HCT116 (cell line): ENCODE results near the gene PYY. TPM values are rescaled to one million over a fixed set of nuclear protein-coding genes. Genes with fewer than 3 reads are reported as not detected.

Source experiments
- ATAC-seq: fragments of 200-7000 bp; cut with Tn5 transposase; 2 replicates; pipeline ENCODE4 v1.9.1; 2020; ENCODE audit warnings: mild to moderate bottlenecking, moderate library complexity
- BruUV-seq: library from RNA; stranded (reverse); fragments of 400-500 nt; replicated peaks from 2 replicates; lab custom pipeline; 2021; lab: Mats Ljungman, UMichigan
- CTCF ChIA-PET: fragments of 300-600 bp; sonication (Branson Sonifier 250); formaldehyde crosslinking; loops from one replicate; lab custom pipeline; 2021; ENCODE audit warnings: antibody characterized with exemption; lab: Charles Lee
- POLR2A ChIA-PET: fragments of 300-600, 350-600 bp; sonication (Branson Sonifier 250); formaldehyde crosslinking; loops from one replicate; lab custom pipeline; 2021; ENCODE audit warnings: antibody characterized with exemption; lab: Charles Lee
- RAD21 ChIA-PET, 2 experiments: fragments of 300-600 bp; sonication (Branson Sonifier 250); formaldehyde crosslinking; loops; one replicate each; lab custom pipeline; 2023; ENCODE audit warnings: low total read pairs in 2 of 2; ENCODE audit not compliant: uncharacterized antibody in 2 of 2, unreplicated experiment in 2 of 2, low non-redundant PET in 1 of 2; lab: Charles Lee
- DNase-seq: peaks from one replicate; pipeline ENCODE4 v3.0.0-alpha.2; 2010; ENCODE audit warnings: low read depth, low spot score
- H2AFZ ChIP-seq: fragments of 200-600 bp; shearing (Covaris generic), sonication (generic); 2 replicates; pipeline ENCODE4 v1.6.1; 2017; ENCODE audit warnings: low read depth, mixed run types, mixed read lengths, antibody characterized with exemption, low read length; ENCODE audit not compliant: poor library complexity, severe bottlenecking
- H3K27ac ChIP-seq: 2 replicates; pipeline ENCODE4 v1.5.1; 2012; ENCODE audit warnings: low read depth, low read length
- H3K27me3 ChIP-seq: fragments of 200-600 bp; sonication (generic); 2 replicates; pipeline ENCODE4 v1.6.1; 2016; ENCODE audit warnings: mixed run types, low read length, mixed read lengths; ENCODE audit not compliant: insufficient read depth
- H3K36me3 ChIP-seq, 2 experiments: fragments of 200-500 bp in 1 of 2; fragments of 200-600 bp in 1 of 2; sonication (Bioruptor generic) in 1 of 2; sonication (generic) in 1 of 2; 2 replicates each; pipeline versions ENCODE4 v1.5.1 to v1.6.1; 2014 to 2016; ENCODE audit warnings: low read length in 2 of 2, inconsistent platforms in 1 of 2, mixed read lengths in 1 of 2, mixed run types in 1 of 2; ENCODE audit not compliant: insufficient read depth in 2 of 2, control insufficient read depth in 1 of 2
- H3K4me1 ChIP-seq, 2 experiments: fragments of 200-600 bp in 1 of 2; sonication (generic) in 1 of 2; 2 replicates each; pipeline versions ENCODE4 v1.5.1 to v1.6.1; 2012 to 2017; ENCODE audit warnings: low read length in 2 of 2, inconsistent platforms in 1 of 2, mild to moderate bottlenecking in 1 of 2, mixed read lengths in 1 of 2, mixed run types in 1 of 2, moderate library complexity in 1 of 2; ENCODE audit not compliant: insufficient read depth in 2 of 2, control insufficient read depth in 1 of 2
- H3K4me2 ChIP-seq: fragments of 200-600 bp; sonication (generic); 2 replicates; pipeline ENCODE4 v1.6.1; 2017; ENCODE audit warnings: mixed run types, low read length, mixed read lengths
- H3K4me3 ChIP-seq, 2 experiments: fragments of 200-600 bp in 1 of 2; sonication (generic) in 1 of 2; replicated peaks in 1 of 2; 2 replicates each; pipeline ENCODE4 v1.5.1; 2011 to 2016; ENCODE audit warnings: low read length in 2 of 2, control low read depth in 1 of 2, low read depth in 1 of 2, mild to moderate bottlenecking in 1 of 2, mixed read lengths in 1 of 2, mixed run types in 1 of 2
- H3K79me2 ChIP-seq: fragments of 200-600 bp; sonication (generic); 2 replicates; pipeline ENCODE4 v1.6.1; 2017; ENCODE audit warnings: mild to moderate bottlenecking, mixed run types, low read length, moderate library complexity, mixed read lengths; ENCODE audit not compliant: insufficient read depth
- H3K9ac ChIP-seq: fragments of 200-600 bp; sonication (generic); 2 replicates; pipeline ENCODE4 v1.6.1; 2016; ENCODE audit warnings: low read length, mixed read lengths
- H3K9me2 ChIP-seq: fragments of 200-600 bp; sonication (generic), shearing (Covaris generic); 2 replicates; pipeline ENCODE4 v1.6.1; 2017; ENCODE audit warnings: mixed run types, mild to moderate bottlenecking, moderate library complexity; ENCODE audit not compliant: insufficient read depth
- H3K9me3 ChIP-seq, 2 experiments: fragments of 200-500 bp in 1 of 2; fragments of 200-600 bp in 1 of 2; sonication (Bioruptor generic) in 1 of 2; sonication (generic) in 1 of 2; 2 replicates each; pipeline ENCODE4 v1.6.1; 2014 to 2017; ENCODE audit warnings: low read length in 2 of 2, mixed read lengths in 2 of 2, inconsistent platforms in 1 of 2, low read depth in 1 of 2, mild to moderate bottlenecking in 1 of 2, mixed run types in 1 of 2, moderate library complexity in 1 of 2; ENCODE audit not compliant: control insufficient read depth in 1 of 2, insufficient read depth in 1 of 2
- H4K20me1 ChIP-seq: fragments of 200-600 bp; sonication (generic), shearing (Covaris generic); 2 replicates; pipeline ENCODE4 v1.6.1; 2017; ENCODE audit warnings: mixed run types, mild to moderate bottlenecking, moderate library complexity; ENCODE audit not compliant: insufficient read depth
- ATF3 ChIP-seq: IDR thresholded peaks from 2 replicates; pipeline ENCODE4 v1.6.1; 2012
- CBX3 ChIP-seq: IDR thresholded peaks from 2 replicates; pipeline ENCODE4 v1.6.1; 2012; ENCODE audit warnings: low read depth
- CEBPB ChIP-seq: IDR thresholded peaks from 2 replicates; pipeline ENCODE4 v1.6.1; 2012; ENCODE audit warnings: low read depth
- EGR1 ChIP-seq: IDR thresholded peaks from 2 replicates; pipeline ENCODE4 v1.6.1; 2012; ENCODE audit warnings: low read depth
- ELF1 ChIP-seq: IDR thresholded peaks from 2 replicates; pipeline ENCODE4 v1.6.1; 2012; ENCODE audit warnings: low read depth, borderline replicate concordance
- EZH2 ChIP-seq: fragments of 200-600 bp; sonication (generic); IDR thresholded peaks from 2 replicates; pipeline ENCODE4 v1.6.1; 2017; ENCODE audit warnings: antibody characterized with exemption, mixed run types
- EZH2phosphoT487 ChIP-seq: fragments of 200-600 bp; IDR thresholded peaks from 2 replicates; pipeline ENCODE4 v1.6.1; 2018; ENCODE audit warnings: antibody characterized with exemption, borderline replicate concordance
- FOSL1 ChIP-seq: IDR thresholded peaks from 2 replicates; pipeline ENCODE4 v1.6.1; 2012; ENCODE audit warnings: low read depth
- POLR2A ChIP-seq: IDR thresholded peaks from 2 replicates; pipeline ENCODE4 v1.7.0; 2011; ENCODE audit warnings: borderline replicate concordance; ENCODE audit not compliant: insufficient read depth, insufficient read length; ENCODE audit errors: extremely low read depth
- POLR2AphosphoS5 ChIP-seq: IDR thresholded peaks from 2 replicates; pipeline ENCODE4 v1.6.1; 2011; ENCODE audit warnings: mild to moderate bottlenecking, low read depth, low read length, moderate library complexity
- RAD21 ChIP-seq: IDR thresholded peaks from 2 replicates; pipeline ENCODE4 v1.6.1; 2012; ENCODE audit warnings: low read depth, mild to moderate bottlenecking
- REST ChIP-seq: IDR thresholded peaks from 2 replicates; pipeline ENCODE4 v1.6.1; 2012; ENCODE audit warnings: low read depth
- SIN3A ChIP-seq: IDR thresholded peaks from 2 replicates; pipeline ENCODE4 v1.6.1; 2012; ENCODE audit warnings: low read depth
- SP1 ChIP-seq: IDR thresholded peaks from 2 replicates; pipeline ENCODE4 v1.6.1; 2012; ENCODE audit warnings: low read depth
- SRF ChIP-seq: IDR thresholded peaks from 2 replicates; pipeline ENCODE4 v1.6.1; 2012; ENCODE audit warnings: low read depth
- TCF7L2 ChIP-seq: IDR thresholded peaks from 2 replicates; pipeline ENCODE4 v1.7.0; 2011; ENCODE audit warnings: borderline replicate concordance, inconsistent platforms; ENCODE audit not compliant: insufficient read depth, insufficient read length; ENCODE audit errors: extremely low read depth
- YY1 ChIP-seq: IDR thresholded peaks from 2 replicates; pipeline ENCODE4 v1.6.1; 2011; ENCODE audit warnings: low read length, low read depth, moderate library complexity, mild to moderate bottlenecking; ENCODE audit not compliant: insufficient replicate concordance; ENCODE audit errors: extremely low read depth
- ZNF274 ChIP-seq: fragments of 200-500 bp; sonication (Bioruptor generic); IDR thresholded peaks from 2 replicates; pipeline ENCODE4 v1.6.1; 2014; ENCODE audit warnings: mild to moderate bottlenecking, low read depth, low read length, inconsistent platforms
- intact Hi-C: fragments of 100-400 bp; cut with micrococcal nuclease; formaldehyde crosslinking; loops from 2 replicates; pipeline ENCODE4 v1.10.0; 2022
- total RNA-seq: library from RNA; stranded (reverse); gene quantifications from one replicate; pipeline ENCODE4 v1.2.1, GENCODE V29; 2021; ENCODE audit not compliant: unreplicated experiment
- TF ChIP-seq, protein P1 (sequence below): IDR thresholded peaks from 2 replicates; pipeline ENCODE4 v1.6.1; 2012
- TF ChIP-seq, protein P2 (sequence below), 3 experiments: fragments of 200-600 bp in 1 of 3; sonication (generic) in 1 of 3; IDR thresholded peaks in 2 of 3; conservative IDR thresholded peaks in 1 of 3; 2 replicates each; pipeline ENCODE4 v1.5.1; 2012 to 2017; ENCODE audit warnings: low read depth in 2 of 3, low read length in 2 of 3, antibody characterized with exemption in 1 of 3, borderline replicate concordance in 1 of 3, control low read depth in 1 of 3, mild to moderate bottlenecking in 1 of 3, mixed read lengths in 1 of 3, mixed run types in 1 of 3, moderate library complexity in 1 of 3; ENCODE audit not compliant: insufficient read depth in 1 of 3

PYY gene
- total RNA-seq, 1 experiment from 2014 or later = 0.52 TPM

GRCh38 chr17:43979671-43980070 lies 25.9 kb upstream of the PYY start:
- Histone ChIP-seq H3K9me3 (no peaks in the 10 kb centered on the region), H4K20me1 (no peaks in the 10 kb centered on the region), H3K4me2 (no peak overlapping the region), H3K4me1 (no peaks in the 10 kb centered on the region), H3K9me2 (no peaks in the 10 kb centered on the region), H3K27ac (no peak overlapping the region), H3K36me3 (no peaks in the 10 kb centered on the region), H2AFZ (no peak overlapping the region), H3K4me3 (no peak overlapping the region), H3K79me2 (no peaks in the 10 kb centered on the region), H3K27me3 (no peaks in the 10 kb centered on the region), H3K9ac (no peak overlapping the region)
- CTCF ChIA-PET = no interaction called here
- RAD21 ChIA-PET = no interaction called here
- no peak for TF ChIP-seq POLR2AphosphoS5
- no peak for TF ChIP-seq SIN3A
- no peak for TF ChIP-seq CBX3
- no peak for TF ChIP-seq CEBPB
- TF ChIP-seq, protein P1, sequence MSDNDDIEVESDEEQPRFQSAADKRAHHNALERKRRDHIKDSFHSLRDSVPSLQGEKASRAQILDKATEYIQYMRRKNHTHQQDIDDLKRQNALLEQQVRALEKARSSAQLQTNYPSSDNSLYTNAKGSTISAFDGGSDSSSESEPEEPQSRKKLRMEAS = no peak
- no peak for TF ChIP-seq EGR1
- TF ChIP-seq EZH2phosphoT487 = no peak
- TF ChIP-seq YY1 = no peak
- TF ChIP-seq ELF1 = no peak
- no peak for TF ChIP-seq RAD21
- no peak for TF ChIP-seq SP1
- TF ChIP-seq SRF = no peak
- no peak for TF ChIP-seq ATF3
- TF ChIP-seq TCF7L2 = no peak
- no peak for TF ChIP-seq ZNF274
- no peak for TF ChIP-seq EZH2
- TF ChIP-seq FOSL1 = no peak
- TF ChIP-seq, protein P2, sequence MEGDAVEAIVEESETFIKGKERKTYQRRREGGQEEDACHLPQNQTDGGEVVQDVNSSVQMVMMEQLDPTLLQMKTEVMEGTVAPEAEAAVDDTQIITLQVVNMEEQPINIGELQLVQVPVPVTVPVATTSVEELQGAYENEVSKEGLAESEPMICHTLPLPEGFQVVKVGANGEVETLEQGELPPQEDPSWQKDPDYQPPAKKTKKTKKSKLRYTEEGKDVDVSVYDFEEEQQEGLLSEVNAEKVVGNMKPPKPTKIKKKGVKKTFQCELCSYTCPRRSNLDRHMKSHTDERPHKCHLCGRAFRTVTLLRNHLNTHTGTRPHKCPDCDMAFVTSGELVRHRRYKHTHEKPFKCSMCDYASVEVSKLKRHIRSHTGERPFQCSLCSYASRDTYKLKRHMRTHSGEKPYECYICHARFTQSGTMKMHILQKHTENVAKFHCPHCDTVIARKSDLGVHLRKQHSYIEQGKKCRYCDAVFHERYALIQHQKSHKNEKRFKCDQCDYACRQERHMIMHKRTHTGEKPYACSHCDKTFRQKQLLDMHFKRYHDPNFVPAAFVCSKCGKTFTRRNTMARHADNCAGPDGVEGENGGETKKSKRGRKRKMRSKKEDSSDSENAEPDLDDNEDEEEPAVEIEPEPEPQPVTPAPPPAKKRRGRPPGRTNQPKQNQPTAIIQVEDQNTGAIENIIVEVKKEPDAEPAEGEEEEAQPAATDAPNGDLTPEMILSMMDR (IDR thresholded peaks at IDR 0.05 in 2 of 3, conservative IDR thresholded peaks at IDR 0.05 in 1 of 3; ENCODE audit: borderline replicate concordance in 1 of 3, insufficient read depth in 1 of 3, low read depth in 2 of 3, low read length in 2 of 3) = no peak
- TF ChIP-seq REST = no peak
- TF ChIP-seq POLR2A = no peak
- intact Hi-C loops = no loop called here
- BruUV-seq = no TSS peak
- ATAC-seq (no peak), DNase-seq (no peak)
- POLR2A ChIA-PET = interaction anchor here (0.6 kb wide), 1 partner anchor 120 kb away, joined by 3 read pairs; no protein-coding TSS in a partner anchor
